Body of pancreas (tissue), 4 donors: Measurements from ENCODE around the gene TMEM135. TPM values are rescaled to one million over a fixed set of nuclear protein-coding genes. Genes with fewer than 3 reads are reported as not detected.
A peak's percentile ranks its signal among the peaks of the same experiment; 100 is the strongest.

Experiments used
- ATAC-seq: fragments of 150-250 bp; one replicate; pipeline ENCODE4 v1.9.1; 2016
- DNase-seq, 4 donors: peaks; one replicate each; pipeline ENCODE4 v3.0.0-alpha.2; 2019
- H3K27ac ChIP-seq, 4 donors: fragments of 200-600 bp; sonication (generic); 1 replicate in 3 of 4; 2 replicates in 1 of 4; pipeline versions ENCODE4 v1.5.1 to v1.6.1; 2016 to 2019; ENCODE audit warnings: mild to moderate bottlenecking in 1 of 4, mixed read lengths in 1 of 4, moderate library complexity in 1 of 4
- H3K27me3 ChIP-seq, 2 donors: fragments of 200-600 bp; sonication (generic); one replicate each; pipeline ENCODE4 v1.6.0; 2016; ENCODE audit warnings: mild to moderate bottlenecking in 1 of 2
- H3K36me3 ChIP-seq, 2 donors: fragments of 200-600 bp; sonication (generic); replicated peaks in 1 of 2; 2 replicates each; pipeline ENCODE4 v1.5.1; 2016; ENCODE audit warnings: low read depth in 2 of 2; ENCODE audit not compliant: insufficient read depth in 1 of 2
- H3K4me1 ChIP-seq: fragments of 200-600 bp; sonication (generic); one replicate; pipeline ENCODE4 v1.6.0; 2016
- H3K4me3 ChIP-seq, 2 donors: fragments of 200-600 bp; sonication (generic); 1 replicate in 1 of 2; 2 replicates in 1 of 2; pipeline ENCODE4 v1.5.1; 2016 to 2019
- H3K9me3 ChIP-seq, 3 donors: fragments of 200-600 bp; sonication (generic); 1 replicate in 2 of 3; 2 replicates in 1 of 3; pipeline ENCODE4 v1.5.1; 2016
- CTCF ChIP-seq, 7 experiments: fragments of 450-650 bp in 4 of 7; fragments of 200-600 bp in 3 of 7; sonication (generic) in 3 of 7; IDR thresholded peaks; one replicate each; pipeline ENCODE4 v1.5.1; 2016 to 2019; ENCODE audit warnings: antibody characterized with exemption in 7 of 7
- POLR2A ChIP-seq, 3 donors: fragments of 450-650 bp; IDR thresholded peaks; one replicate each; pipeline ENCODE4 v1.6.1; 2016; ENCODE audit warnings: antibody characterized with exemption in 3 of 3, mild to moderate bottlenecking in 2 of 3
- WGBS, 2 donors: methylation state at CpG; one replicate each; pipeline ENCODE4 v1.1.5; 2017; 5-methylcytosine and 5-hydroxymethylcytosine counted together
- intact Hi-C: fragments of 100-400 bp; cut with DNase I; formaldehyde crosslinking; loops from one replicate; pipeline ENCODE4 v1.15.1; 2023
- total RNA-seq, 2 donors: library from RNA; depleted of rRNA; stranded (reverse); fragments of >200 nt; gene quantifications; one replicate each; pipeline ENCODE4 v1.1.0, GENCODE V29; 2016

TMEM135 gene
- total RNA-seq, 2 donors from 2014 or later, result 11.2 to 20.1 TPM

GRCh38 chr11:87300640-87301380, 263.1 kb downstream of the TMEM135 start:
- no peak for TF ChIP-seq CTCF (IDR thresholded peaks at IDR 0.05)
- no peak for TF ChIP-seq POLR2A (IDR thresholded peaks at IDR 0.05)
- H3K4me1 ChIP-seq, result peaks cover 5% of the 10 kb centered on the region
- H3K27ac ChIP-seq, result peak overlapping the region in 1 of 4 donors; percentile 45
- DNase-seq, result no peak
- 32 to 48% methylated on average over 3 of the region's 3 CpGs for WGBS, 2 donors
- intact Hi-C loops, result no loop called here
- H3K9me3 ChIP-seq, result no peaks in the 10 kb centered on the region
- peak; percentile 50 for ATAC-seq
- H3K27me3 ChIP-seq, result no peaks in the 10 kb centered on the region
- H3K4me3 ChIP-seq, result no peak overlapping the region
- H3K36me3 ChIP-seq, result no peaks in the 10 kb centered on the region

GRCh38 chr11:87301785-87302540, 264.2 kb downstream of the TMEM135 start:
- DNase-seq (no peak), ATAC-seq (no peak)
- intact Hi-C loops, result no loop called here
- Histone ChIP-seq H3K4me3 (no peak overlapping the region), H3K27me3 (no peaks in the 10 kb centered on the region), H3K9me3 (no peaks in the 10 kb centered on the region), H3K27ac (no peak overlapping the region), H3K36me3 (no peaks in the 10 kb centered on the region), H3K4me1 (peaks cover 5% of the 10 kb centered on the region)
- no peak for TF ChIP-seq POLR2A (IDR thresholded peaks at IDR 0.05)
- TF ChIP-seq CTCF (IDR thresholded peaks at IDR 0.05), result no peak
- WGBS, 2 donors, result 17 to 34% methylated on average over 2 of the region's 2 CpGs

- H3K9me3 ChIP-seq, result no peaks in the 10 kb centered on the region
- no peaks in the 10 kb centered on the region for H3K27me3 ChIP-seq
- intact Hi-C loops, result no loop called here
- H3K4me3 ChIP-seq, result no peak overlapping the region
- H3K4me1 ChIP-seq, result peaks cover 5% of the 10 kb centered on the region
- TF ChIP-seq POLR2A (IDR thresholded peaks at IDR 0.05) (no peak), CTCF (IDR thresholded peaks at IDR 0.05) (no peak)
- no peak overlapping the region for H3K27ac ChIP-seq
- no peak for DNase-seq
- 83 to 100% methylated on average over 1 of the region's 1 CpG for WGBS, 2 donors
- H3K36me3 ChIP-seq, result no peaks in the 10 kb centered on the region
- no peak for ATAC-seq
Observed at GRCh38 chr11:87304412-87304811, 266.7 kb downstream of the TMEM135 start.

GRCh38 chr11:87306262-87306851, 268.6 kb downstream of the TMEM135 start:
- no peaks in the 10 kb centered on the region for H3K36me3 ChIP-seq
- H3K27ac ChIP-seq, result no peak overlapping the region
- H3K9me3 ChIP-seq, result no peaks in the 10 kb centered on the region
- intact Hi-C loops, result no loop called here
- no peaks in the 10 kb centered on the region for H3K27me3 ChIP-seq
- H3K4me3 ChIP-seq, result no peak overlapping the region
- ATAC-seq, result no peak
- DNase-seq, result no peak
- H3K4me1 ChIP-seq, result no peaks in the 10 kb centered on the region
- TF ChIP-seq POLR2A (IDR thresholded peaks at IDR 0.05) (no peak), CTCF (IDR thresholded peaks at IDR 0.05) (no peak)
- WGBS, 2 donors, result 91 to 93% methylated on average over 1 of the region's 1 CpG
